ENCODE measurements around the gene BLM. TPM values are rescaled to one million over a fixed set of nuclear protein-coding genes. Genes with fewer than 3 reads are reported as not detected.
A peak's percentile ranks its signal among the peaks of the same experiment; 100 is the strongest.

BLM gene
- polyA plus RNA-seq, 2 of the 4 experiments (the other 2 are of a cell fraction) = 10.5 to 15.2 TPM

- H3K4me1 ChIP-seq = peaks cover 10% of the 10 kb centered on the region
- H3K4me3 ChIP-seq = no peak overlapping the region
- CTCF ChIA-PET = interaction anchor here (1.0 to 1.6 kb wide), 3 partner anchors 19 to 121 kb away, joined by 3 to 8 read pairs (median 4); partner anchors contain the start of gene BLM
- POLR2A ChIA-PET = no interaction called here
- H3K9me3 ChIP-seq = no peaks in the 10 kb centered on the region
- ATAC-seq (no peak), DNase-seq (ENCODE audit: low read depth in 1 of 2, low spot score in 1 of 2) (no peak), FAIRE-seq (no peak)
- H3K4me2 ChIP-seq = no peak overlapping the region
- TF ChIP-seq HDAC2 (IDR thresholded peaks at IDR 0.05) = no peak
- TF ChIP-seq FOSL2 (IDR thresholded peaks at IDR 0.05) = no peak
- TF ChIP-seq FOSL2 (CRISPR knock-in tag; IDR thresholded peaks at IDR 0.05) = no peak
- TF ChIP-seq FOXS1 (CRISPR knock-in tag; IDR thresholded peaks at IDR 0.05) = no peak
- no peak for TF ChIP-seq TP53 (CRISPR knock-in tag; IDR thresholded peaks at IDR 0.05)
- no peak for TF ChIP-seq TFCP2L1 (CRISPR knock-in tag; IDR thresholded peaks at IDR 0.05)
- no peak for TF ChIP-seq HOXB5 (CRISPR knock-in tag; IDR thresholded peaks at IDR 0.05)
- no peak for TF ChIP-seq MAX (IDR thresholded peaks at IDR 0.05)
- TF ChIP-seq ZNF302 (CRISPR knock-in tag; IDR thresholded peaks at IDR 0.05) = no peak
- TF ChIP-seq ZC3H11A (IDR thresholded peaks at IDR 0.05) = no peak
- no peak for TF ChIP-seq HOXB13 (CRISPR knock-in tag; IDR thresholded peaks at IDR 0.05; ENCODE audit: low read depth)
- TF ChIP-seq EHF (CRISPR knock-in tag; IDR thresholded peaks at IDR 0.05) = no peak
- no peak for TF ChIP-seq PBX3 (IDR thresholded peaks at IDR 0.05)
- WGBS (ENCODE audit: missing lambda C conversion rate) = 92% methylated on average over 15 of the region's 15 CpGs
- H3K27ac ChIP-seq = no peak overlapping the region
Observed at GRCh38 chr15:90838139-90838538, 121.0 kb downstream of the BLM start.

- ChIA-PET POLR2A (no interaction called here), CTCF (interaction anchor here (1.0 to 1.6 kb wide), 3 partner anchors 20 to 47 kb away, joined by 3 to 8 read pairs (median 3); no protein-coding TSS in a partner anchor)
- 86% methylated on average over 15 of the region's 15 CpGs for WGBS (ENCODE audit: missing lambda C conversion rate)
Observed at GRCh38 chr15:90838544-90838943, 121.4 kb downstream of the BLM start.

GRCh38 chr15:90839187-90840071, 122.3 kb downstream of the BLM start:
- CTCF ChIA-PET = interaction anchor here (0.6 to 5.5 kb wide), 7 partner anchors 22 to 979 kb away, joined by 3 to 29 read pairs (median 3); partner anchors contain the start of gene FES
- WGBS (ENCODE audit: missing lambda C conversion rate) = 77% methylated on average over 19 of the region's 19 CpGs
- no peaks in the 10 kb centered on the region for H3K9me3 ChIP-seq
- ATAC-seq (peak; percentile 21 to 39; a peak in 3 of 6 replicates), FAIRE-seq (no peak), DNase-seq (ENCODE audit: low read depth in 1 of 2, low spot score in 1 of 2) (no peak)
- H3K4me3 ChIP-seq = no peak overlapping the region
- H3K27ac ChIP-seq = no peak overlapping the region
- POLR2A ChIA-PET = no interaction called here
- H3K4me2 ChIP-seq = no peak overlapping the region
- H3K4me1 ChIP-seq = peaks cover 10% of the 10 kb centered on the region
- no peak for TF ChIP-seq NPAS2 (CRISPR knock-in tag; IDR thresholded peaks at IDR 0.05; ENCODE audit: borderline replicate concordance)
- no peak for TF ChIP-seq CBX8 (IDR thresholded peaks at IDR 0.05)
- TF ChIP-seq ZC3H11A (IDR thresholded peaks at IDR 0.05) = no peak
- TF ChIP-seq KDM1A (IDR thresholded peaks at IDR 0.05; ENCODE audit: low read depth) = no peak
- no peak for TF ChIP-seq NR3C1 (IDR thresholded peaks at IDR 0.05)
- no peak for TF ChIP-seq MYC (IDR thresholded peaks at IDR 0.05; ENCODE audit: borderline replicate concordance, low read length)
- TF ChIP-seq CEBPB (IDR thresholded peaks at IDR 0.05) = no peak
- TF ChIP-seq NFE2L2 (conservative IDR thresholded peaks at IDR 0.05; ENCODE audit: low read length) = no peak
- no peak for TF ChIP-seq BCL3 (IDR thresholded peaks at IDR 0.05)
- no peak for TF ChIP-seq CHD4 (IDR thresholded peaks at IDR 0.05; ENCODE audit: borderline replicate concordance)
- TF ChIP-seq REST (IDR thresholded peaks at IDR 0.05) = no peak

More at GRCh38 chr15:90838544-90838943, 121.4 kb downstream of the BLM start:
- no peaks in the 10 kb centered on the region for H3K9me3 ChIP-seq
- no peak overlapping the region for H3K27ac ChIP-seq
- peaks cover 10% of the 10 kb centered on the region for H3K4me1 ChIP-seq
- TF ChIP-seq ELK1 (IDR thresholded peaks at IDR 0.05; ENCODE audit: low read depth, low read length) (no peak), NPAS2 (CRISPR knock-in tag; IDR thresholded peaks at IDR 0.05; ENCODE audit: borderline replicate concordance) (no peak), EHMT2 (IDR thresholded peaks at IDR 0.05; ENCODE audit: low read depth) (no peak), FOSB (CRISPR knock-in tag; IDR thresholded peaks at IDR 0.05) (no peak)
- H3K4me3 ChIP-seq = no peak overlapping the region
- no peak for FAIRE-seq
- no peak for DNase-seq (ENCODE audit: low read depth in 1 of 2, low spot score in 1 of 2)
- H3K4me2 ChIP-seq = no peak overlapping the region
- ATAC-seq = no peak
